Calu3 (cell line): Measurements from ENCODE around the gene PAGE2B. TPM values are rescaled to one million over a fixed set of nuclear protein-coding genes. Genes with fewer than 3 reads are reported as not detected.

Source experiments
- BruUV-seq: library from RNA; stranded (reverse); fragments of 400-500 nt; replicated peaks from 2 replicates; lab custom pipeline; 2021; lab: Mats Ljungman, UMichigan
- CTCF ChIA-PET: fragments of 300-600 bp; sonication (Branson Sonifier 250); formaldehyde crosslinking; loops from one replicate; lab custom pipeline; 2022; ENCODE audit warnings: antibody characterized with exemption; lab: Charles Lee
- DNase-seq: peaks from one replicate; pipeline ENCODE4 v3.0.0; 2022
- H3K27ac Mint-ChIP-seq: one replicate; pipeline ENCODE4 v1.8.0; 2022; ENCODE audit warnings: mixed read lengths; ENCODE audit not compliant: unreplicated experiment
- H3K27me3 Mint-ChIP-seq: one replicate; pipeline ENCODE4 v1.8.0; 2022; ENCODE audit warnings: mixed read lengths; ENCODE audit not compliant: unreplicated experiment
- H3K36me3 Mint-ChIP-seq: one replicate; pipeline ENCODE4 v1.8.0; 2022; ENCODE audit warnings: mild to moderate bottlenecking, moderate library complexity, mixed read lengths; ENCODE audit not compliant: insufficient read depth, unreplicated experiment
- H3K4me1 Mint-ChIP-seq: one replicate; pipeline ENCODE4 v1.8.0; 2022; ENCODE audit warnings: mild to moderate bottlenecking, low read depth, mixed read lengths; ENCODE audit not compliant: unreplicated experiment
- H3K4me3 Mint-ChIP-seq: one replicate; pipeline ENCODE4 v1.8.0; 2022; ENCODE audit warnings: mild to moderate bottlenecking, low read depth, moderate library complexity, mixed read lengths; ENCODE audit not compliant: unreplicated experiment
- H3K9me3 Mint-ChIP-seq: one replicate; pipeline ENCODE4 v1.8.0; 2022; ENCODE audit warnings: low read depth, mixed read lengths; ENCODE audit not compliant: unreplicated experiment
- intact Hi-C: fragments of 100-400 bp; cut with micrococcal nuclease; formaldehyde crosslinking; loops from one replicate; pipeline ENCODE4 v1.10.0; 2022; ENCODE audit not compliant: unreplicated experiment
- total RNA-seq: library from RNA; stranded (reverse); gene quantifications from 2 replicates; pipeline ENCODE4 v1.2.3, GENCODE V29; 2022
- TF ChIP-seq, protein P1 (sequence below): fragments of 200-600 bp; IDR thresholded peaks from one replicate; pipeline ENCODE4 v1.8.0; 2022; ENCODE audit warnings: antibody characterized with exemption; ENCODE audit not compliant: unreplicated experiment

The PAGE2B gene
- total RNA-seq, 1 experiment from 2014 or later, result not detected

DNA sequence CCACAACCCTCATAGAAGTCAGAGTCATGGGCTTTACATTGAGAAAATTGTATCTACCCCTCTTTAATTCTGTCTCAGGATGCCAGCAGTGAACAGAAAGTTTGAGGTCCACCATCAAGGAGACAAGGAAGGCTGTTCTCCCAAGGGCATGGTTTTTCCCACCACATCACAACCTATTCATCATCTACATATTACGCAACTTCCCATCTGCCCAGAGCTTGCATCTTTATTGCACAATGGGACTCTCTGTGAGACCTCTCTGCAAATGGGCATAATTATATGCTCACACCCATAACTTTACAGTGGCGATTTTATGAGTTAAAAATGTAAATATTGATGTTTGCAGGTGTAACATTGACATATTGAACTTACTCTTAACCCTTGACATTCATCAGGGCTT is 52.9 kb downstream of the PAGE2B start:
- TF ChIP-seq, protein P1, sequence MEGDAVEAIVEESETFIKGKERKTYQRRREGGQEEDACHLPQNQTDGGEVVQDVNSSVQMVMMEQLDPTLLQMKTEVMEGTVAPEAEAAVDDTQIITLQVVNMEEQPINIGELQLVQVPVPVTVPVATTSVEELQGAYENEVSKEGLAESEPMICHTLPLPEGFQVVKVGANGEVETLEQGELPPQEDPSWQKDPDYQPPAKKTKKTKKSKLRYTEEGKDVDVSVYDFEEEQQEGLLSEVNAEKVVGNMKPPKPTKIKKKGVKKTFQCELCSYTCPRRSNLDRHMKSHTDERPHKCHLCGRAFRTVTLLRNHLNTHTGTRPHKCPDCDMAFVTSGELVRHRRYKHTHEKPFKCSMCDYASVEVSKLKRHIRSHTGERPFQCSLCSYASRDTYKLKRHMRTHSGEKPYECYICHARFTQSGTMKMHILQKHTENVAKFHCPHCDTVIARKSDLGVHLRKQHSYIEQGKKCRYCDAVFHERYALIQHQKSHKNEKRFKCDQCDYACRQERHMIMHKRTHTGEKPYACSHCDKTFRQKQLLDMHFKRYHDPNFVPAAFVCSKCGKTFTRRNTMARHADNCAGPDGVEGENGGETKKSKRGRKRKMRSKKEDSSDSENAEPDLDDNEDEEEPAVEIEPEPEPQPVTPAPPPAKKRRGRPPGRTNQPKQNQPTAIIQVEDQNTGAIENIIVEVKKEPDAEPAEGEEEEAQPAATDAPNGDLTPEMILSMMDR, result no peak
- Mint-ChIP-seq H3K4me3 (no peak overlapping the region), H3K27me3 (peaks cover 27% of the 10 kb centered on the region), H3K27ac (no peak overlapping the region), H3K9me3 (no peaks in the 10 kb centered on the region), H3K36me3 (no peaks in the 10 kb centered on the region), H3K4me1 (no peaks in the 10 kb centered on the region)
- intact Hi-C loops, result no loop called here
- DNase-seq, result no peak
- no TSS peak for BruUV-seq
- CTCF ChIA-PET, result interaction anchor here (0.5 kb wide), 1 partner anchor 16 kb away, joined by 3 read pairs; no protein-coding TSS in a partner anchor

Other genes starting within 250 kb of the PAGE2B start
- not detected in 2 replicates for gene TRO, start 154.2 kb upstream of the PAGE2B start, total RNA-seq
- gene PFKFB1, start 80.8 kb upstream of the PAGE2B start, total RNA-seq, result 0.31 TPM in 1 of 2 replicates, not detected in the other
- 28.7 and 32.4 TPM in 2 replicates for gene APEX2, start 74.7 kb upstream of the PAGE2B start, total RNA-seq
- not detected in 2 replicates for gene ALAS2, start 44.1 kb upstream of the PAGE2B start, total RNA-seq
- not detected in 2 replicates for gene PAGE2, start 14.0 kb downstream of the PAGE2B start, total RNA-seq
- gene PAGE5, start 145.3 kb downstream of the PAGE2B start, total RNA-seq, result not detected in 2 replicates
- not detected in 2 replicates for gene PAGE3, start 189.9 kb downstream of the PAGE2B start, total RNA-seq